Renal cortex interstitium (tissue), 11 donors: ENCODE data around the gene DQX1. TPM values are rescaled to one million over a fixed set of nuclear protein-coding genes. Genes with fewer than 3 reads are reported as not detected.
"Not testable (repeated sequence)": the region's sequence is repeated elsewhere in the genome, so short reads cannot be mapped to it uniquely, and the experiment has no call there.

Experiments used
- DNase-seq, 11 donors: peaks; one replicate each; pipeline ENCODE4 v3.0.0-alpha.2; 2013; ENCODE audit warnings: low read depth in 9 of 11, low spot score in 4 of 11; ENCODE audit errors: extremely low read depth in 1 of 11
- polyA plus RNA-seq, 3 donors: library from polyadenylated mRNA; unstranded; fragments of 120-200 nt; gene quantifications; one replicate each; pipeline ENCODE4 v1.2.1, GENCODE V29; 2013; ENCODE audit not compliant: insufficient read length in 3 of 3

Gene DQX1
- polyA plus RNA-seq, 3 donors = 0.14 to 0.82 (median 0.19) TPM

GRCh38 chr2:74482801-74483674 is 43.0 kb downstream of the DQX1 start, which contains the start of the genes CCDC142 and TTC31:
Gene CCDC142 (minus strand): TSS chr2:74482998. CDS start chr2:74482837, 161 bp downstream.
Gene TTC31 (plus strand): TSS chr2:74483081. CDS start chr2:74483096, 15 bp downstream.
- DNase-seq = peak; percentile 89 to 97 (median 94)

DNA sequence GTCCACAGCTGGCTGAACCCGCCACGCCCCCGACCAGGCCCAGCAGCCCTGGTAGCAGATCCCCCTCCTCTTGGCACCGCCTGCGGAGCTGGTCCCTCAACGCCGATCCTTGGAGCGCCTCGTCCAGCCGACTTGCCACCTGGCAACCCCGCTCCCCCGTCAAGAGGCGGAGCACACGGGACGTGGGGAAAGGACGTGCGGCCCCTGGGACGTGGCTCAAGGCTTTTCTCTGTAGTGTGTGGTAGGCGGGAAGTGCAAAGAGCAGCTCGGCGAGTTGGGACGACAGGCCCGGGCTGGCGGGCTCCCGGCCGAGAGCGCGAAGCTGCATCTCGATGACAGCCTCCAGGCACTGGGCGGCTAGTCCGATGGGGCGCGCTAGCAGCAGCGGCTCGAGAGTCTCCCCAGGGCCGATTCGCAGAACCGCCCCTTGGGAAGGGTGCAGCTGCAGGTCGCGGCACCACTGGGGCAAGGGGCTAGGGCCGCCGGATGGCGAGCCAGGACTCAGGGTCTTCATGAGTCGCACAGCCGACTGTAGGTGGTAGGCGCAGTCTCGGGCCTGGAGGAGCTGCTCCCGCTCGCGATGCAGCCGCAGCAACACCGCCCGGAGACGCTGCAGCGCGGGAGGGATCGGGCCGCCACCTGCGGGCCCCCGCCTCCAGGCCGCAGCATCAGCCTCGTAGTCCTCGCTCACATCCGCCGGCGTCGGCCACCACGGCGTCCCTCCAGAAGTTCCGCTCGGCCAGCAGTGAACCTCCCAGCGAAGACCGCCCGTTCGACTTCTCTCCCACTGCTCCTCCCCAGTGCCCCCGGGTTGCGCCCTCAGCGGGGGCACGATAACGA is 43.9 kb downstream of the DQX1 start:
- DNase-seq = no peak

DNA sequence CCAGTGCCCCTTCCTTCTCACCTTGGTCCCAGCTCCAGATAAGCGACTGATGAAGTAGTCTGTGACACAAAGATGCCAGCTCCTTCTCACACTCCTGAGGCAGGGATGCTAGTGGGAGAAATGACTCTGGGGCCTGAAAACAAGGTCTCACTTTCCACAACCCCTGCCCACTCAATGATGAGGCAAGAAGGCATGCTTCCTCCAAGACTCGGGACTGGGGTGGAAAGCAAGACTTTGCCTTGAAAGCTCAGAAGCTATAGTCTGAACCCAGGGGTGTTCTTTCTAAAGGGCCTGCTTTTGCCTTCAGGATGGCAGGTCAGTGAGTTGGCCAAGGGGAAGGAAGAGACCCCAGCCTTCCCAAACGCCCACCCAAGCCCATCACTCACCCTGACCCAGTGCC is 44.6 kb downstream of the DQX1 start:
- no peak for DNase-seq

DNA sequence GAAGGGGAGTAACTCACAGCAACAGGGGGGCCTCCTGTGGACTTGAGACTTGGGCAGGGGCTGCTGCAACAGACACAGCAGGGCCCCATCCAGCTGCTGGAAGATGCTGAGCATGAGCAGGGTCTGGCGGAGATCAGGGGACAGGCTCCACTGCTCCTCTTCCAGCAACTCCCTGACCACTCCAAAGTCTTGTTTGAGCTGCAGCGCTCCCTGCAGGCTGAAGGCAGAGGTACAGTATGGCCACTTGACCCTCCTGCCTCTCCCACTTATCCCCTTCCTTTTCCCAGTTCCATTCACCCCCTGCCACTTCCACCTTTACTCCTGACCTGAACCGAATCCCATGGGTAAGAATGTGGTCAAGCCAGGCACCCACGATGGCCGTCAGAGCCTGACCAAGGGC is 51.1 kb downstream of the DQX1 start:
- DNase-seq = no peak

- no peak for DNase-seq
These were observed 51.5 kb downstream of the DQX1 start for GRCh38 chr2:74474481-74474880.

- no peak for DNase-seq
These were observed 53.1 kb downstream of the DQX1 start for GRCh38 chr2:74472945-74473258.

GRCh38 chr2:74472086-74472944 is 53.7 kb downstream of the DQX1 start, which contains the start of gene MRPL53:
Gene MRPL53 (minus strand): TSS chr2:74472680. CDS start chr2:74472660, 20 bp downstream.
- peak; percentile 88 to 95 (median 94) for DNase-seq

DNA sequence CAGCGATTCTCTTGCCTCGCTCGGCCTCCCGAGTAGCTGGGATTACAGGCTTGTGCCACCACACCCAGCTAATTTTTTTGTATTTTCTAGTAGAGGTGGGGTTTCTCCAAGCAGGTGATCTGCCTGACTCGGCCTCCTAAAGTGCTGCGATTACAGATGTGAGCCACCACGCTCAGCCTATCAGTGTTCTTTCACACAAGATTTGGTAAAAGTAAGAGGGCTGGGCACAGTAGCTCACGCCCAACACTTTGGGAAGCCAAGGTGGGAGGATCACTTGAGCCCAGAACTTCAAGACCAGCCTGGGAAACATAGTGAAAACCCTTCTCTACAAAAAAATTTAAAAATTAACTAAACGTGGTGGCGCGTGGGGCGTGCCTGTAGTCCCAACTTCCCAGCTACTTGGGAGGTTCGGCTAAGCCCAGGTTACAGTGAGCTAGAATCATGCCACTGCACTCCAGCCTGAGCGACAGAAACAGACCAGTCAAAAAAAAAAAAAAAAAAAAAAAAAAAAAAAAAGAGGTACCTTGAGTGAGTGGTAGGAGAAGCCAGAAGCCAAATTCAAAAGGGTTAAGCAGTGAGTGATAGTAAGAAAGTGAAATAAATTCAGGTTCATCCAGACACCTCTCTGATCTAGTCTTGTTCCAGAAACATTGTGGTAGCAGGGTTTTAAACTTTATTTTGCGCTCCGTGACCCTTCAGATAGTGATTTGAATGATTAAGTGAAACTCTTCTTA is 54.5 kb downstream of the DQX1 start:
- no peak for DNase-seq

DNA sequence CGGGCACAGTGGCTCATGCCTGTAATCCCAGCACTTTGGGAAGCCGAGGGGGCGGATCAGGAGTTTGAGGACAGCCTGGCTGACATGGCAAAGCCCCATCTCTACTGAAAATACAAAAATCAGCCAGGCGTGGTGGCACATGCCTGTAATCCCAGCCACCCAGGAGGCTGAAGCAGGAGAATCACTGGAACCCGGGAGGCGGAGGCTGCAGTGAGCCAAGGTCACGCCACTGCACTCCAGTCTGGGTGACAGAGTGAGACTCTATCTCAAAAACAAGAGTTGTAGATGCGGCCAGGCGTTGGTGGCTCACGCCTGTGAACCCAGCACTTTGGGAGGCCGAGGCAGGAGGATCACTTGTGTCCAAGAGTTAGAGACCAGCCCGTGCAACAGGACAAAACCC is 55.3 kb downstream of the DQX1 start:
- not testable (repeated sequence) for DNase-seq

Other genes starting within 250 kb of the DQX1 start
- 1 to 10 TPM; 1.7 to 4.8 (median 3.2) TPM for gene SLC4A5, start 182.8 kb downstream of the DQX1 start, polyA plus RNA-seq
- gene DCTN1, start 145.9 kb downstream of the DQX1 start, polyA plus RNA-seq = 100 to 1,000 TPM; 135 to 169 (median 151) TPM
- gene C2orf81, start 104.6 kb downstream of the DQX1 start, polyA plus RNA-seq = 1 to 10 TPM; 4.6 to 9.6 (median 8.0) TPM
- gene WDR54, start 104.5 kb downstream of the DQX1 start, polyA plus RNA-seq = 10 to 100 TPM; 36.6 to 44.8 (median 43.2) TPM
- gene RTKN, start 84.3 kb downstream of the DQX1 start, polyA plus RNA-seq = 10 to 100 TPM; 58.0 to 89.3 (median 73.4) TPM
- gene INO80B, start 71.1 kb downstream of the DQX1 start, polyA plus RNA-seq = 10 to 100 TPM; 27.8 to 33.3 (median 31.7) TPM
- gene WBP1, start 67.8 kb downstream of the DQX1 start, polyA plus RNA-seq = 100 to 1,000 TPM in 2 of 3 donors, 10 to 100 TPM in 1; 93.7 to 122 (median 117) TPM
- gene MOGS, start 60.8 kb downstream of the DQX1 start, polyA plus RNA-seq = 10 to 100 TPM; 48.6 to 51.1 (median 49.0) TPM
- 10 to 100 TPM; 34.3 to 70.2 (median 65.9) TPM for gene MRPL53, start 53.6 kb downstream of the DQX1 start, polyA plus RNA-seq
- gene CCDC142, start 43.2 kb downstream of the DQX1 start, polyA plus RNA-seq = 10 to 100 TPM in 2 of 3 donors, 1 to 10 TPM in 1; 9.5 to 16.1 (median 11.5) TPM
- gene TTC31, start 43.1 kb downstream of the DQX1 start, polyA plus RNA-seq = 10 to 100 TPM; 26.5 to 35.3 (median 30.2) TPM
- 1 to 10 TPM; 3.4 to 5.3 (median 4.7) TPM for gene LBX2, start 26.6 kb downstream of the DQX1 start, polyA plus RNA-seq
- 10 to 100 TPM; 23.8 to 26.5 (median 24.8) TPM for gene PCGF1, start 18.5 kb downstream of the DQX1 start, polyA plus RNA-seq
- gene TLX2, start 11.8 kb downstream of the DQX1 start, polyA plus RNA-seq = under 1 TPM in 2 of 3 donors, not detected in 1; 0.10 to 0.23 TPM
- 100 to 1,000 TPM in 2 of 3 donors, 10 to 100 TPM in 1; 93.2 to 113 (median 107) TPM for gene AUP1, start 3.5 kb upstream of the DQX1 start, polyA plus RNA-seq
- 10 to 100 TPM; 31.2 to 34.5 (median 31.4) TPM for gene HTRA2, start 3.7 kb upstream of the DQX1 start, polyA plus RNA-seq
- gene LOXL3, start 27.7 kb upstream of the DQX1 start, polyA plus RNA-seq = 10 to 100 TPM in 2 of 3 donors, 1 to 10 TPM in 1; 9.6 to 11.0 (median 10.8) TPM
- 1 to 10 TPM; 7.5 to 9.4 (median 9.3) TPM for gene DOK1, start 28.5 kb upstream of the DQX1 start, polyA plus RNA-seq
- 1 to 10 TPM in 1 of 3 donors, under 1 TPM in 2; 0.67 to 1.2 (median 0.84) TPM for gene M1AP, start 122.1 kb upstream of the DQX1 start, polyA plus RNA-seq
- 1 to 10 TPM; 6.8 to 8.1 (median 7.3) TPM for gene SEMA4F, start 128.0 kb upstream of the DQX1 start, polyA plus RNA-seq